Vagina (tissue), 2 donors: ENCODE measurements around the gene TAMALIN. TPM values are rescaled to one million over a fixed set of nuclear protein-coding genes. Genes with fewer than 3 reads are reported as not detected.

ENCODE experiments used
- DNase-seq, 2 donors: peaks; one replicate each; pipeline ENCODE4 v3.0.0-alpha.2; 2017; ENCODE audit errors: extremely low spot score in 2 of 2
- H3K27ac ChIP-seq: fragments of 200-600 bp; sonication (generic); one replicate; pipeline ENCODE4 v1.5.1; 2019
- H3K27me3 ChIP-seq: fragments of 200-600 bp; sonication (generic); one replicate; pipeline ENCODE4 v1.5.1; 2019
- H3K36me3 ChIP-seq, 2 donors: fragments of 200-600 bp; sonication (generic); one replicate each; pipeline ENCODE4 v1.5.1; 2017 to 2019
- H3K4me1 ChIP-seq: fragments of 200-600 bp; sonication (generic); one replicate; pipeline ENCODE4 v1.5.1; 2019
- H3K4me3 ChIP-seq, 2 donors: fragments of 200-600 bp; sonication (generic); 1 replicate in 1 of 2; 2 replicates in 1 of 2; pipeline ENCODE4 v1.5.1; 2016 to 2019
- H3K9me3 ChIP-seq: fragments of 200-600 bp; sonication (generic); one replicate; pipeline ENCODE4 v1.5.1; 2019
- POLR2A ChIP-seq, 2 donors: fragments of 450-650 bp; IDR thresholded peaks; one replicate each; pipeline ENCODE4 v1.6.1; 2017; ENCODE audit warnings: antibody characterized with exemption in 2 of 2, mild to moderate bottlenecking in 2 of 2, moderate library complexity in 2 of 2
- POLR2AphosphoS5 ChIP-seq, 2 donors: sonication (generic); formaldehyde crosslinking; IDR thresholded peaks; one replicate each; pipeline ENCODE4 v1.9.0; 2017; ENCODE audit warnings: antibody characterized with exemption in 2 of 2, mild to moderate bottlenecking in 2 of 2, low read depth in 1 of 2; ENCODE audit not compliant: insufficient read depth in 1 of 2
- intact Hi-C: fragments of 100-400 bp; cut with DNase I; formaldehyde crosslinking; loops from one replicate; pipeline ENCODE4 v1.15.1; 2023
- total RNA-seq: library from RNA; depleted of rRNA; stranded (reverse); fragments of >200 nt; gene quantifications from one replicate; pipeline ENCODE4 v1.2.3, GENCODE V29; 2016
- TF ChIP-seq, protein P1 (sequence below), 3 experiments: fragments of 450-650 bp in 2 of 3; fragments of 200-600 bp in 1 of 3; sonication (generic) in 1 of 3; IDR thresholded peaks; one replicate each; pipeline ENCODE4 v1.5.1; 2017 to 2019; ENCODE audit warnings: antibody characterized with exemption in 3 of 3, mild to moderate bottlenecking in 2 of 3, moderate library complexity in 2 of 3

The TAMALIN gene
- total RNA-seq, 1 donor from 2014 or later: 47.1 TPM

DNA sequence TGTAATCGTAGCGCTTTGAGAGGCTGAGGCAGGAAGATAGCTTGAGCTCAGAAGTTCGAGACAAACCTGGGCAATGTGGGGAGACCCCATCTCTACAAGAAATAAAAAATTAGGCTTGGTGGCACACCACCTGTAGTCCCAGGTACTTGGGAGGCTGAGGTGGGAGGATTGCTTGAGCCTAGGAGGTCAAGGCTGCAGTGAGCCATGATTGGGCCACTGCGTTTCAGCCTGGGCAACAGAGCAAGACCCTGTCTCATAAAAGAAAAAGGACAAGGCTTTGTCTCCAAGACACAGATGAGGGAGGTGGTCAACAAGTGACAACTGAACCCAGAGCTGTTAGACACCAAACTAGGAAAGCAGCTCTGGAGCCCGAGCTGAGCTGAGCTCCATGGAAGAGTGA is 14.5 kb upstream of the TAMALIN start:
- no peaks in the 10 kb centered on the region for H3K27me3 ChIP-seq
- no peaks in the 10 kb centered on the region for H3K4me1 ChIP-seq
- H3K9me3 ChIP-seq: no peaks in the 10 kb centered on the region
- no peak overlapping the region for H3K4me3 ChIP-seq
- H3K36me3 ChIP-seq: peaks cover 6 to 34% of the 10 kb centered on the region in 2 donors
- intact Hi-C loops: no loop called here
- TF ChIP-seq POLR2AphosphoS5 (IDR thresholded peaks at IDR 0.05; ENCODE audit: insufficient read depth in 1 of 2, low read depth in 1 of 2): no peak
- TF ChIP-seq POLR2A (IDR thresholded peaks at IDR 0.05): no peak
- TF ChIP-seq, protein P1, sequence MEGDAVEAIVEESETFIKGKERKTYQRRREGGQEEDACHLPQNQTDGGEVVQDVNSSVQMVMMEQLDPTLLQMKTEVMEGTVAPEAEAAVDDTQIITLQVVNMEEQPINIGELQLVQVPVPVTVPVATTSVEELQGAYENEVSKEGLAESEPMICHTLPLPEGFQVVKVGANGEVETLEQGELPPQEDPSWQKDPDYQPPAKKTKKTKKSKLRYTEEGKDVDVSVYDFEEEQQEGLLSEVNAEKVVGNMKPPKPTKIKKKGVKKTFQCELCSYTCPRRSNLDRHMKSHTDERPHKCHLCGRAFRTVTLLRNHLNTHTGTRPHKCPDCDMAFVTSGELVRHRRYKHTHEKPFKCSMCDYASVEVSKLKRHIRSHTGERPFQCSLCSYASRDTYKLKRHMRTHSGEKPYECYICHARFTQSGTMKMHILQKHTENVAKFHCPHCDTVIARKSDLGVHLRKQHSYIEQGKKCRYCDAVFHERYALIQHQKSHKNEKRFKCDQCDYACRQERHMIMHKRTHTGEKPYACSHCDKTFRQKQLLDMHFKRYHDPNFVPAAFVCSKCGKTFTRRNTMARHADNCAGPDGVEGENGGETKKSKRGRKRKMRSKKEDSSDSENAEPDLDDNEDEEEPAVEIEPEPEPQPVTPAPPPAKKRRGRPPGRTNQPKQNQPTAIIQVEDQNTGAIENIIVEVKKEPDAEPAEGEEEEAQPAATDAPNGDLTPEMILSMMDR (IDR thresholded peaks at IDR 0.05): no peak
- no peak overlapping the region for H3K27ac ChIP-seq
- no peak for DNase-seq

DNA sequence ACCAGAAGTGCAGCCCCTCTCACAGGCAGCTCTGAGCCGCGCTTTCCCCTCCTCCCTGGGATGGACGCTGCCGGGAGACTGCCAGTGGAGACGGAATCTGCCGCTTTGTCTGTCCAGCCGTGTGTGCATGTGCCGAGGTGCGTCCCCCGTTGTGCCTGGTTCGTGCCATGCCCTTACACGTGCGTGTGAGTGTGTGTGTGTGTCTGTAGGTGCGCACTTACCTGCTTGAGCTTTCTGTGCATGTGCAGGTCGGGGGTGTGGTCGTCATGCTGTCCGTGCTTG is 12.3 kb upstream of the TAMALIN start:
- H3K4me3 ChIP-seq: no peak overlapping the region
- TF ChIP-seq, protein P1 (IDR thresholded peaks at IDR 0.05): no peak
- TF ChIP-seq POLR2A (IDR thresholded peaks at IDR 0.05) (no peak), POLR2AphosphoS5 (IDR thresholded peaks at IDR 0.05; ENCODE audit: insufficient read depth in 1 of 2, low read depth in 1 of 2) (no peak)
- DNase-seq: no peak
- H3K4me1 ChIP-seq: no peaks in the 10 kb centered on the region
- no peak overlapping the region for H3K27ac ChIP-seq
- intact Hi-C loops: no loop called here
- peaks cover 6 to 27% of the 10 kb centered on the region in 2 donors for H3K36me3 ChIP-seq
- H3K9me3 ChIP-seq: no peaks in the 10 kb centered on the region
- no peaks in the 10 kb centered on the region for H3K27me3 ChIP-seq

DNA sequence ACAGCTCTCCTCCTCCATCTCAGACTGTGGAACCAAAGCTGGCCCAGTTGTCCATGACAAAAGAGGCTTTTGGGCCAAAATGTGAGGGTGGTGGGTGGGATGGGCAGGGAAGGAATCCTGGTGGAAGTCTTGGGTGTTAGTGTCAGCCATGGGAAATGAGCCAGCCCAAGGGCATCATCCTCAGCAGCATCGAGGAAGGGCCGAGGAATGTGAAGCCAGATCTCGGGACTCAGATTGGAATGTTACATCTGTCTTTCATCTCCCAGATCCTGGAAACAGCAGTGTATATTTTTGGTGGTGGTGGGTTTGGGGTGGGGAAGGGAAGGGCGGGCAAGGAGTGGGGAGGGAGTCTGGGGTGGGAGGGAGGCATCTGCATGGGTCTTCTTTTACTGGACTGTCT is 11.8 kb upstream of the TAMALIN start:
- no peak overlapping the region for H3K4me3 ChIP-seq
- H3K36me3 ChIP-seq: peaks cover 6 to 27% of the 10 kb centered on the region in 2 donors
- TF ChIP-seq, protein P1 (IDR thresholded peaks at IDR 0.05): no peak
- TF ChIP-seq POLR2AphosphoS5 (IDR thresholded peaks at IDR 0.05; ENCODE audit: insufficient read depth in 1 of 2, low read depth in 1 of 2) (no peak), POLR2A (IDR thresholded peaks at IDR 0.05) (no peak)
- H3K27ac ChIP-seq: no peak overlapping the region
- DNase-seq: no peak
- no peaks in the 10 kb centered on the region for H3K27me3 ChIP-seq
- intact Hi-C loops: loop anchor here (1.0 kb wide), 1 partner anchor 27 kb away; no protein-coding TSS in a partner anchor
- H3K4me1 ChIP-seq: no peaks in the 10 kb centered on the region
- H3K9me3 ChIP-seq: no peaks in the 10 kb centered on the region

DNA sequence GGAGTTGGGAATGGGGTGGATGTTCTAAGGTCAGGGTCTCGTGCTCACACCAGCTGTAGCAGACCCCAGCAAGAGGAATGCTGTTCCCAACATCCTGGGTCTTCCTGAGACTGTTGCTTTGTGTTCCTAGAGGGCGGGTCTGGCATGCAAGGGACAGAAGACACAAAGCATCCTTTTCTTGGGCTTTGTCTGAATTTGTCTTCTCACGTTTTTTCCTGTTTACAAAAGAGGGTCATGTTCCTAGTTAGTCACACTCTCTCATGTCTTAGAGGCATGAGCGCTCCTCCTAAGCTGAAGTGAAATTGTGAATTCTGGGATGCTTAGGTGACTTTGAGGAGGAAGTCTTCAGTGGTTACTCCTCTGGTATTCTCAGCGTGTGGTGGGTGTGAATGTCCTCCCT is 9.6 kb upstream of the TAMALIN start:
- TF ChIP-seq POLR2AphosphoS5 (IDR thresholded peaks at IDR 0.05; ENCODE audit: insufficient read depth in 1 of 2, low read depth in 1 of 2): no peak
- no peak for TF ChIP-seq POLR2A (IDR thresholded peaks at IDR 0.05)
- TF ChIP-seq, protein P1 (IDR thresholded peaks at IDR 0.05): no peak
- Histone ChIP-seq H3K27ac (no peak overlapping the region), H3K36me3 (peaks cover 6 to 19% of the 10 kb centered on the region in 2 donors), H3K4me3 (no peak overlapping the region), H3K27me3 (no peaks in the 10 kb centered on the region), H3K4me1 (no peaks in the 10 kb centered on the region), H3K9me3 (no peaks in the 10 kb centered on the region)
- intact Hi-C loops: no loop called here
- no peak for DNase-seq

DNA sequence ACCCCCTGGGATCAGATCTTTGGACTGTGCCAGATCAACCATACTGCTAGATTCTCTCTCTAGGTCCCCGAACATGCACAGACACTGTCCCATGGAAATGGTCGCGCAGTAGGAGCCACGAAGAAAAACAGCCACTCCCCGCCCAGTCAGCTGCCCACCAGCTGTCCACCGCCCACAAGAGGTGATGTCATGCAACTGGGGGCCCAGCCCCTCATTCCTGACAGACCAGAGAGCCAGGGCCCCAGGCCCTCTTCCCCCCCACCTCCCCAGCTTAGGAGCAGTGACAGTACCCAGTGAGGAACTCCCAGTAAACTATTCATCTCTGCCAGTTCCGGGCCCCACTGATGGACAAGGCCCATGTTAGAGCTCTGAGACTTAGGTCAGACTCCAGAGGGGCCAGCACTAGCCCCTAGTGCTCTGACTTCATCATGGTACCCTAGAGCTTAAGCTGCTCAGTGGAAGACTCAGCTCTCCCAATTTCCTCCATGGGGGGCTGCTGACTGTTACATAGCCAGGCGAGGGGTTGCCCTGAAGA is 3.7 kb upstream of the TAMALIN start:
- Histone ChIP-seq H3K27me3 (no peaks in the 10 kb centered on the region), H3K27ac (no peak overlapping the region), H3K4me1 (peaks cover 19% of the 10 kb centered on the region), H3K9me3 (no peaks in the 10 kb centered on the region), H3K36me3 (no peaks in the 10 kb centered on the region), H3K4me3 (no peak overlapping the region)
- intact Hi-C loops: no loop called here
- no peak for DNase-seq
- TF ChIP-seq POLR2A (IDR thresholded peaks at IDR 0.05): no peak
- TF ChIP-seq, protein P1 (IDR thresholded peaks at IDR 0.05): no peak
- no peak for TF ChIP-seq POLR2AphosphoS5 (IDR thresholded peaks at IDR 0.05; ENCODE audit: insufficient read depth in 1 of 2, low read depth in 1 of 2)
